Trophoblast cell (in vitro differentiated cells and primary cell): ENCODE results near the gene THOC2.
"Not testable (repeated sequence)": the region's sequence is repeated elsewhere in the genome, so short reads cannot be mapped to it uniquely, and the experiment has no call there.

Experiments
- DNase-seq, 2 donors: peaks; one replicate each; pipeline ENCODE4 v3.0.0-alpha.2; 2016
- H2AFZ ChIP-seq: 2 replicates; pipeline ENCODE4 v1.6.1; 2013; ENCODE audit warnings: low read length, moderate library complexity, mild to moderate bottlenecking; ENCODE audit not compliant: insufficient read depth, poor library complexity
- H2AK5ac ChIP-seq: 2 replicates; pipeline ENCODE4 v1.6.1; 2013; ENCODE audit warnings: mild to moderate bottlenecking, low read length
- H2BK120ac ChIP-seq: 2 replicates; pipeline ENCODE4 v1.6.1; 2013; ENCODE audit warnings: low read length, mild to moderate bottlenecking, moderate library complexity; ENCODE audit not compliant: insufficient read depth, poor library complexity
- H2BK12ac ChIP-seq: 2 replicates; pipeline ENCODE4 v1.6.1; 2013; ENCODE audit warnings: mild to moderate bottlenecking, low read length, moderate library complexity
- H2BK5ac ChIP-seq: 2 replicates; pipeline ENCODE4 v1.6.1; 2013; ENCODE audit warnings: low read length, low read depth, moderate library complexity, mild to moderate bottlenecking; ENCODE audit not compliant: poor library complexity
- H3K14ac ChIP-seq: 2 replicates; pipeline ENCODE4 v1.6.1; 2013; ENCODE audit warnings: mild to moderate bottlenecking, low read length
- H3K18ac ChIP-seq: 2 replicates; pipeline ENCODE4 v1.6.1; 2013; ENCODE audit warnings: mild to moderate bottlenecking, low read length
- H3K23ac ChIP-seq: 2 replicates; pipeline ENCODE4 v1.6.1; 2013; ENCODE audit warnings: low read length
- H3K27ac ChIP-seq: 2 replicates; pipeline ENCODE4 v1.5.1; 2013; ENCODE audit warnings: low read depth, mild to moderate bottlenecking, inconsistent platforms, low read length, moderate library complexity
- H3K27me3 ChIP-seq: 2 replicates; pipeline ENCODE4 v1.6.1; 2013; ENCODE audit warnings: inconsistent platforms, mild to moderate bottlenecking, low read length, moderate library complexity; ENCODE audit not compliant: insufficient read depth
- H3K36me3 ChIP-seq, 2 experiments: 1 replicate in 1 of 2; 2 replicates in 1 of 2; pipeline ENCODE4 v1.6.1; 2013; ENCODE audit warnings: low read length in 2 of 2, mild to moderate bottlenecking in 2 of 2, moderate library complexity in 1 of 2; ENCODE audit not compliant: insufficient read depth in 2 of 2, control insufficient read depth in 1 of 2
- H3K4ac ChIP-seq: 2 replicates; pipeline ENCODE4 v1.6.1; 2013; ENCODE audit warnings: low read depth, mild to moderate bottlenecking, low read length, moderate library complexity
- H3K4me1 ChIP-seq, 2 experiments: 1 replicate in 1 of 2; 2 replicates in 1 of 2; pipeline ENCODE4 v1.6.1; 2013; ENCODE audit warnings: low read length in 2 of 2, mild to moderate bottlenecking in 2 of 2, moderate library complexity in 1 of 2; ENCODE audit not compliant: insufficient read depth in 2 of 2, control insufficient read depth in 1 of 2
- H3K4me2 ChIP-seq: 2 replicates; pipeline ENCODE4 v1.6.1; 2013; ENCODE audit warnings: inconsistent platforms, mild to moderate bottlenecking, low read length, moderate library complexity
- H3K4me3 ChIP-seq: 2 replicates; pipeline ENCODE4 v1.5.1; 2013; ENCODE audit warnings: mild to moderate bottlenecking, low read depth, low read length, inconsistent platforms
- H3K79me1 ChIP-seq: one replicate; pipeline ENCODE4 v1.6.1; 2013; ENCODE audit warnings: low read length
- H3K79me2 ChIP-seq: 2 replicates; pipeline ENCODE4 v1.6.1; 2013; ENCODE audit warnings: low read length, mild to moderate bottlenecking; ENCODE audit not compliant: control insufficient read depth, insufficient read depth, poor library complexity
- H3K9ac ChIP-seq: 2 replicates; pipeline ENCODE4 v1.6.1; 2013; ENCODE audit warnings: mild to moderate bottlenecking, low read length
- H3K9me3 ChIP-seq: 2 replicates; pipeline ENCODE4 v1.6.1; 2013; ENCODE audit warnings: low read depth, mild to moderate bottlenecking, control low read depth, inconsistent platforms, low read length; ENCODE audit not compliant: insufficient read depth
- H4K12ac ChIP-seq: 2 replicates; pipeline ENCODE4 v1.6.1; 2013; ENCODE audit warnings: low read depth, mild to moderate bottlenecking, low read length, moderate library complexity
- H4K8ac ChIP-seq: 2 replicates; pipeline ENCODE4 v1.6.1; 2013; ENCODE audit warnings: low read depth, mild to moderate bottlenecking, low read length, moderate library complexity
- H4K91ac ChIP-seq: one replicate; pipeline ENCODE4 v1.6.1; 2013; ENCODE audit warnings: low read depth, mild to moderate bottlenecking, low read length, moderate library complexity
- WGBS: extraction: QIAGEN DNeasy Blood & Tissue Kit; methylation state at CpG from one replicate; pipeline ENCODE4 v1.1.7; 2013; ENCODE audit warnings: missing lambda C conversion rate; ENCODE audit not compliant: insufficient read length, insufficient coverage; ENCODE audit errors: extremely low coverage; 5-methylcytosine and 5-hydroxymethylcytosine counted together

THOC2 gene

GRCh38 chrX:123675154-123675553, 57.7 kb downstream of the THOC2 start:
- Histone ChIP-seq H3K36me3 (peaks cover 3 to 6% of the 10 kb centered on the region in 2 experiments), H3K79me2 (no peaks in the 10 kb centered on the region), H3K4me2 (no peak overlapping the region), H4K12ac (no peak overlapping the region), H3K4ac (no peak overlapping the region), H3K23ac (no peak overlapping the region), H3K27ac (no peak overlapping the region), H4K91ac (no peak overlapping the region), H3K9me3 (no peaks in the 10 kb centered on the region), H3K9ac (no peak overlapping the region), H3K79me1 (no peaks in the 10 kb centered on the region), H3K4me1 (no peaks in the 10 kb centered on the region), H3K18ac (no peak overlapping the region), H4K8ac (no peak overlapping the region), H2BK5ac (no peak overlapping the region), H2AK5ac (no peak overlapping the region), H2AFZ (no peak overlapping the region), H3K27me3 (no peaks in the 10 kb centered on the region), H3K4me3 (no peak overlapping the region), H3K14ac (no peak overlapping the region), H2BK120ac (no peak overlapping the region), H2BK12ac (no peak overlapping the region)
- whole genome bisulfite sequencing: no CpG with 5 or more reads among the region's 2 CpGs
- no peak for DNase-seq

- Histone ChIP-seq H3K4me1 (no peaks in the 10 kb centered on the region), H3K4me3 (no peak overlapping the region), H3K27ac (no peak overlapping the region), H4K8ac (no peak overlapping the region), H2BK5ac (no peak overlapping the region), H2AFZ (no peak overlapping the region), H4K12ac (no peak overlapping the region), H3K79me2 (no peaks in the 10 kb centered on the region), H3K14ac (no peak overlapping the region), H3K79me1 (no peaks in the 10 kb centered on the region), H2BK12ac (no peak overlapping the region), H3K27me3 (no peaks in the 10 kb centered on the region), H3K18ac (no peak overlapping the region), H2AK5ac (no peak overlapping the region), H3K36me3 (peaks cover 3 to 6% of the 10 kb centered on the region in 2 experiments), H3K4me2 (no peak overlapping the region), H2BK120ac (no peak overlapping the region), H3K4ac (no peak overlapping the region), H4K91ac (no peak overlapping the region), H3K9me3 (no peaks in the 10 kb centered on the region), H3K9ac (no peak overlapping the region), H3K23ac (no peak overlapping the region)
- DNase-seq: no peak
- no CpG with 5 or more reads among the region's 1 CpG for WGBS
Observed at GRCh38 chrX:123673813-123674212, 59.0 kb downstream of the THOC2 start.

- no peak overlapping the region for H3K4me2 ChIP-seq
- no peak overlapping the region for H4K91ac ChIP-seq
- no peak overlapping the region for H3K4me3 ChIP-seq
- no peaks in the 10 kb centered on the region for H3K79me1 ChIP-seq
- H3K79me2 ChIP-seq: no peaks in the 10 kb centered on the region
- no peak overlapping the region for H3K27ac ChIP-seq
- H2AFZ ChIP-seq: no peak overlapping the region
- no peak overlapping the region for H2BK120ac ChIP-seq
- H3K27me3 ChIP-seq: no peaks in the 10 kb centered on the region
- H3K9me3 ChIP-seq: no peaks in the 10 kb centered on the region
- peak; percentile 54 to 80 for DNase-seq
- H3K14ac ChIP-seq: no peak overlapping the region
- WGBS: no CpG with 5 or more reads among the region's 3 CpGs
- H4K12ac ChIP-seq: no peak overlapping the region
- H2AK5ac ChIP-seq: no peak overlapping the region
- no peak overlapping the region for H4K8ac ChIP-seq
- H2BK12ac ChIP-seq: no peak overlapping the region
- no peak overlapping the region for H3K9ac ChIP-seq
- H3K23ac ChIP-seq: no peak overlapping the region
- H3K4me1 ChIP-seq: no peaks in the 10 kb centered on the region
- H2BK5ac ChIP-seq: no peak overlapping the region
- no peak overlapping the region for H3K4ac ChIP-seq
- no peak overlapping the region for H3K18ac ChIP-seq
- H3K36me3 ChIP-seq: peaks cover 1 to 2% of the 10 kb centered on the region in 2 experiments
Observed at GRCh38 chrX:123665197-123665596, 67.7 kb downstream of the THOC2 start.

DNA sequence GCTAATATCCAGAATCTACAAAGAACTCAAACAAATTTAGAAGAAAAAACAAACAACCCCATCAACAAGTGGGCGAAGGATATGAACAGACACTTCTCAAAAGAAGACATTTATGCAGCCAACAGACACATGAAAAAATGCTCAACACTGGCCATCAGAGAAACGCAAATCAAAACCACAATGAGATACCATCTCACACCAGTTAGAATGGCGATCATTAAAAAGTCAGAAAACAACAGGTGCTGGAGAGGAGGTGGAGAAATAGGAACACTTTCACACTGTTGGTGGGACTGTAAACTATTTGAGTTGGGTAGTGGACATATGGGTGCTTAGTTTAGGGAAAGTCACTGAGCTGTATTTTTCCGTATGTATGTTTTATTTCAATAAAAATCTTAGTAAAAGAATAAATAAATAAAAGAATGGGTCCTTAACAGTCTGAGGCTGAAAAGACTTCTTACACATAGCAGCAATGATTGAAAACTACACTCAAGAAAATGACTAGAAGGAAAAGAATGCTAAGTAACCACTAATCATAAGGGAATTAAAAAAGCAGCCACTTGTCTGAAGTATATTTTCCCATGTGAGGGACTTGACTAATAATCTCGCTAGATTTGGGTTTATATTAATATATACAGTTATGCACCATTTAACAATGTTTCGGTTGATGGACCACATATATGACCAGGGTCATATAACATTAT, 68.2 kb downstream of the THOC2 start:
- H3K14ac ChIP-seq, H3K79me2 ChIP-seq, H3K23ac ChIP-seq, H3K9me3 ChIP-seq, H4K91ac ChIP-seq, H3K4me2 ChIP-seq, H3K27ac ChIP-seq, H3K79me1 ChIP-seq, H2BK5ac ChIP-seq, H4K8ac ChIP-seq, H2AK5ac ChIP-seq, H3K4me1 ChIP-seq, H3K4ac ChIP-seq, H3K36me3 ChIP-seq, H2BK120ac ChIP-seq, H3K4me3 ChIP-seq, H4K12ac ChIP-seq, H3K18ac ChIP-seq, H2BK12ac ChIP-seq, H3K9ac ChIP-seq, H3K27me3 ChIP-seq, H2AFZ ChIP-seq: not testable (repeated sequence)
- WGBS: no CpG with 5 or more reads among the region's 6 CpGs
- peak in 1 of 2 donors; percentile 18 for DNase-seq
